22Rv1 (cell line): ENCODE data around the gene XRN2.

Experiments
- H3K27ac ChIP-seq: fragments of 450-650 bp; 2 replicates; pipeline ENCODE4 v1.5.1; 2017
- CTCF ChIP-seq: fragments of 450-650 bp; IDR thresholded peaks from 2 replicates; pipeline ENCODE4 v1.5.1; 2017; ENCODE audit warnings: mild to moderate bottlenecking
- ZFX ChIP-seq: fragments of 450-650 bp; IDR thresholded peaks from 2 replicates; pipeline ENCODE4 v1.6.1; 2017; ENCODE audit warnings: antibody characterized with exemption, borderline replicate concordance

The XRN2 gene

DNA sequence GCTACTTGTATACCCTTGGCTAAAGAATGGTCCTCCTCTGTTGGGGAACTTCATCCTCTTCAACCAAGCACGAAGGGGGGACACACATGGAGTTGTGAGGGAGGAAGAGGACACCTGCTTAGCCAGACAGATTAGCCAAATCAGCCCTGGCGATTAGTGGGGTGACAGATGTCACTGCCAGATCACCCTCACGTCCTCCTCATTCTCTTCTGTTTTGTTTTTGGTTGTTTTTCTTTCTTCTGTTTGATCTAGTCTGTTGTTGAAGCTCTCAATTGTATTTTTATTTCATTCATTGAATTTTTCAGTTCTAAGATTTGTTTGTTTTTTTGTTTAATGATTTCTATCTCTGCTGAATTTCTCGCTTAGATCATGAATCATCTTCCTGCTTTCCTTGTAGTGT lies 121.7 kb downstream of the XRN2 start:
- TF ChIP-seq ZFX (no peak), CTCF (no peak)
- H3K27ac ChIP-seq, result no peak overlapping the region

DNA sequence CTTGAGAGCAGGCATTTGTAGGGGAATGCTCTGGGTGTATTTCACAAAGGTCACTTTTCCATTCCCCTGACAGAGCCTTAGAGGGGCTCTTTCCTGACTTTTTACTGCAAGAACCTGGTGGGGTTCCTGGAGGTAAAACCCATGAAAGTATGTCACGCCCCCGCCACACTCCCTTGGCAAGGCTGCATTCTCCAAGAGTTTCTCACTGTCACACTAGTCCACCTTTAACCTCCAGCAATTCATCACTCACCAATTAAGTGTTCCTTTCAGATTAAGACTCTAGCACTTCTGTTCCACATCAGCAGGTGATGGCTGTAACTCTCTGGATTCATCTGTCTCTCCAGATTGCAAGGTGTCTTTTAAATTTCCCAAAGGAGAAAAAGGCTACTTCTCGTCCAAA lies 126.9 kb downstream of the XRN2 start:
- no peak overlapping the region for H3K27ac ChIP-seq
- no peak for TF ChIP-seq ZFX
- no peak for TF ChIP-seq CTCF

DNA sequence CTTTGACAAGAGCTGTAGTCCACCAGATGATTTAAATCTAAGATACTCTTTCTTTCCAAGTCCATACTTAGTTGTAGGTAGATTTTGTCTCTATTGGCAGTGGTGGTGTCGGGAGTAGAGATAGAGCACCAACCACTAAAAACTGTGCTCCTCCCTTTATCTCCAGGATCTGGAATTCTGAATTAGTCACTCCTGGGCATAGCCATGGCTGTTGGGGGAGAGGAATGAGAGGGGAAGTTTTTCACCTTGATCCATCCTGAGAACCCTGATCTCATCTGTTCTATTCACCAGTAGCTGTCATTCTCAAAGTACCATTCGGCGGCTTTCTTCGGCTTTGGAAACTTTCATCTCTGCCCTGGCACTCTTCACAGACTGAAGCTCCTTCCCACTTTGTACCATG lies 129.8 kb downstream of the XRN2 start:
- H3K27ac ChIP-seq, result no peak overlapping the region

GRCh38 chr20:21433329-21433890 lies 130.3 kb downstream of the XRN2 start:
- no peak for TF ChIP-seq CTCF
- no peak overlapping the region for H3K27ac ChIP-seq

More for the DNA sequence above, 129.8 kb downstream of the XRN2 start:
- no peak for TF ChIP-seq ZFX
- no peak for TF ChIP-seq CTCF

DNA sequence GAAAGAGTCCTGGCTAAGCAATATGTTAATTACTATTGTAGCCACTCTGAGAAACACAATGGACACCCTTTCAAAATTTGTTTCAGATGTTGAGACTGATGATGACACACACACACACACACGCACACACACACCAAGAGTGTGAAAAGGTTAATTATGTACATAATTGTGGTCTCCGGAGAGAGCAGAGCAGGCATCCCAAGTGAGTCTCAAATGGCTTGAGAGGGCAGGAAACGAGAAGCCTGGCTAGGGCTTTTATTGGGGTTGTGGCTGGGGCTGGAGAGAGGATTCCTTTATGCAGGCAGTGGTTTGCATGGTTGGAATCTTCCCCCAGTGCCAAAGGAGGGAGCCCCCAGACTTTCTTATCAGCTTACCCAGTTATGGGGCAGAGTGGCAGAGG lies 132.4 kb downstream of the XRN2 start:
- TF ChIP-seq ZFX (no peak), CTCF (no peak)
- no peak overlapping the region for H3K27ac ChIP-seq

DNA sequence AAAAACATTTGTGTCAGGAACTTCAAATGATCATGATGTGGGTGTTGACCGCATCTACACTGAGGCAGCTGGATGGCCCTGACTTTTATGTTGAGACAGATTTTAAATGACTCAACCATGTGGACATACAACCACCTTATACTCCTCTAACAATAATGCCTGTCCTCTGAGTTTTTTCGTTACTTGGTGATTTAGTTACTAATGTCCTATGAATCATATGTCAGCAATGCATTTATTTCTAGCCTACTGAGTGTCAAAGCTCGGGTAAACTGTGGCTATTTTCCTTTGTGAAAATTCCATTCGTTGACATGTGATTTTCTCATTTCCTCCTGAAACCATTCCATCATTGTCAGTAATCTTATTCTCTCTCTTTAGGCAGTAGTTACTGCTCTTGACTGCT lies 133.1 kb downstream of the XRN2 start:
- H3K27ac ChIP-seq, result no peak overlapping the region
- no peak for TF ChIP-seq ZFX
- TF ChIP-seq CTCF, result no peak

DNA sequence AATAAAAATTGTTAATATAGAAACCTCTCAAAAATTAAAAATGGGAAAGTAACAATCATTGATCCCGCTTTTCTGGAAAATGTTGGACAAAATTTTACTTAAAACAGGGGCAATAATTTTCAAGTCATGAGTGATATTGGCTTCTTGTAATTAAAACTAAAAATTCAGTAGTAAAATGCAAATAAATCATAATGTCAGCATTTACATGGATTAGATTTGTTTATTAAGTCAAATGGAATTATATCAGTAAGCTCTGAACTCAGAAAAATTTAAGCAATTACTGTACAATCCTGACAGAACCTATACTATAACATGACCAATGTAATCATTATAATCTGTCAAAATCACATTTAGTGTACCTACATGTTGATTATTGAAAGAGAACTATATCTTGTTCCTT lies 134.1 kb downstream of the XRN2 start:
- no peak overlapping the region for H3K27ac ChIP-seq
- TF ChIP-seq CTCF, result no peak
- TF ChIP-seq ZFX, result no peak
